Smooth muscle cell (in vitro differentiated cells): ENCODE measurements around the gene DSG2. TPM values are rescaled to one million over a fixed set of nuclear protein-coding genes. Genes with fewer than 3 reads are reported as not detected.

Experiments
- DNase-seq: peaks from one replicate; lab custom pipeline; 2025; ENCODE audit not compliant: unreplicated experiment; lab: John Stamatoyannopoulos, UW
- H2AFZ ChIP-seq: fragments of 200-600 bp; sonication (generic); 2 replicates; pipeline ENCODE4 v1.6.0; 2016; ENCODE audit warnings: antibody characterized with exemption, low read depth, mild to moderate bottlenecking
- H3F3A ChIP-seq: fragments of 200-600 bp; sonication (generic); 2 replicates; pipeline ENCODE4 v1.6.0; 2017; ENCODE audit warnings: antibody characterized with exemption, low read depth
- H3K27ac ChIP-seq: fragments of 200-600 bp; sonication (generic); 2 replicates; pipeline ENCODE4 v1.5.1; 2016; ENCODE audit warnings: low read depth, mild to moderate bottlenecking
- H3K27me3 ChIP-seq: fragments of 200-600 bp; sonication (generic); 2 replicates; pipeline ENCODE4 v1.6.1; 2016; ENCODE audit warnings: low read depth, mild to moderate bottlenecking
- H3K36me3 ChIP-seq: fragments of 200-600 bp; sonication (generic); 2 replicates; pipeline ENCODE4 v1.5.1; 2016; ENCODE audit warnings: low read depth
- H3K4me1 ChIP-seq: fragments of 200-600 bp; sonication (generic); 2 replicates; pipeline ENCODE4 v1.5.1; 2016; ENCODE audit warnings: low read depth
- H3K4me2 ChIP-seq: fragments of 200-600 bp; sonication (generic); 2 replicates; pipeline ENCODE4 v1.6.0; 2016; ENCODE audit warnings: mild to moderate bottlenecking
- H3K4me3 ChIP-seq: fragments of 200-600 bp; sonication (generic); 2 replicates; pipeline ENCODE4 v1.5.1; 2016; ENCODE audit warnings: mild to moderate bottlenecking
- H3K79me2 ChIP-seq: fragments of 200-600 bp; sonication (generic); 2 replicates; pipeline ENCODE4 v1.6.0; 2016; ENCODE audit warnings: low read depth, mild to moderate bottlenecking
- H3K9ac ChIP-seq: fragments of 200-600 bp; sonication (generic); 2 replicates; pipeline ENCODE4 v1.6.0; 2016; ENCODE audit warnings: low read depth
- H3K9me3 ChIP-seq: fragments of 200-600 bp; sonication (generic); replicated peaks from 2 replicates; pipeline ENCODE4 v1.5.1; 2016; ENCODE audit warnings: low read depth
- H4K20me1 ChIP-seq: fragments of 200-600 bp; sonication (generic); 2 replicates; pipeline ENCODE4 v1.6.0; 2016; ENCODE audit warnings: low read depth
- WGBS: methylation state at CpG from one replicate; pipeline ENCODE4 v1.1.7; 2016; ENCODE audit warnings: low lambda C conversion rate; 5-methylcytosine and 5-hydroxymethylcytosine counted together
- polyA plus RNA-seq: library from polyadenylated mRNA; unstranded; fragments of >200 nt; fragmentation: Nextera tagmentation; extraction: Ambion mirVana; gene quantifications from 2 replicates; pipeline ENCODE4 v1.2.1, GENCODE V29; 2016
- total RNA-seq: library from RNA; depleted of rRNA; stranded (reverse); fragments of >200 nt; gene quantifications from 2 replicates; pipeline ENCODE4 v1.2.3, GENCODE V29; 2014
- TF ChIP-seq, protein P1 (sequence below): fragments of 200-600 bp; sonication (generic); IDR thresholded peaks from 2 replicates; pipeline ENCODE4 v1.5.1; 2017; ENCODE audit warnings: borderline replicate concordance, mild to moderate bottlenecking, antibody characterized with exemption; ENCODE audit not compliant: insufficient read depth, poor library complexity, severe bottlenecking

The DSG2 gene
- total and polyA plus RNA-seq, 2 experiments from 2014 or later, result 53.9 to 138 TPM

- 100% methylated on average over 4 of the region's 4 CpGs for WGBS
- TF ChIP-seq, protein P1, sequence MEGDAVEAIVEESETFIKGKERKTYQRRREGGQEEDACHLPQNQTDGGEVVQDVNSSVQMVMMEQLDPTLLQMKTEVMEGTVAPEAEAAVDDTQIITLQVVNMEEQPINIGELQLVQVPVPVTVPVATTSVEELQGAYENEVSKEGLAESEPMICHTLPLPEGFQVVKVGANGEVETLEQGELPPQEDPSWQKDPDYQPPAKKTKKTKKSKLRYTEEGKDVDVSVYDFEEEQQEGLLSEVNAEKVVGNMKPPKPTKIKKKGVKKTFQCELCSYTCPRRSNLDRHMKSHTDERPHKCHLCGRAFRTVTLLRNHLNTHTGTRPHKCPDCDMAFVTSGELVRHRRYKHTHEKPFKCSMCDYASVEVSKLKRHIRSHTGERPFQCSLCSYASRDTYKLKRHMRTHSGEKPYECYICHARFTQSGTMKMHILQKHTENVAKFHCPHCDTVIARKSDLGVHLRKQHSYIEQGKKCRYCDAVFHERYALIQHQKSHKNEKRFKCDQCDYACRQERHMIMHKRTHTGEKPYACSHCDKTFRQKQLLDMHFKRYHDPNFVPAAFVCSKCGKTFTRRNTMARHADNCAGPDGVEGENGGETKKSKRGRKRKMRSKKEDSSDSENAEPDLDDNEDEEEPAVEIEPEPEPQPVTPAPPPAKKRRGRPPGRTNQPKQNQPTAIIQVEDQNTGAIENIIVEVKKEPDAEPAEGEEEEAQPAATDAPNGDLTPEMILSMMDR, result no peak
- Histone ChIP-seq H3K4me2 (no peak overlapping the region), H3K27me3 (no peaks in the 10 kb centered on the region), H2AFZ (no peak overlapping the region), H4K20me1 (peaks cover 39% of the 10 kb centered on the region), H3F3A (no peaks in the 10 kb centered on the region), H3K79me2 (peaks cover 92% of the 10 kb centered on the region), H3K4me1 (peaks cover 18% of the 10 kb centered on the region), H3K27ac (no peak overlapping the region), H3K4me3 (no peak overlapping the region), H3K9ac (no peak overlapping the region), H3K9me3 (no peaks in the 10 kb centered on the region), H3K36me3 (no peaks in the 10 kb centered on the region)
- no peak for DNase-seq
Observed at GRCh38 chr18:31503011-31503410, 5.0 kb downstream of the DSG2 start.

DNA sequence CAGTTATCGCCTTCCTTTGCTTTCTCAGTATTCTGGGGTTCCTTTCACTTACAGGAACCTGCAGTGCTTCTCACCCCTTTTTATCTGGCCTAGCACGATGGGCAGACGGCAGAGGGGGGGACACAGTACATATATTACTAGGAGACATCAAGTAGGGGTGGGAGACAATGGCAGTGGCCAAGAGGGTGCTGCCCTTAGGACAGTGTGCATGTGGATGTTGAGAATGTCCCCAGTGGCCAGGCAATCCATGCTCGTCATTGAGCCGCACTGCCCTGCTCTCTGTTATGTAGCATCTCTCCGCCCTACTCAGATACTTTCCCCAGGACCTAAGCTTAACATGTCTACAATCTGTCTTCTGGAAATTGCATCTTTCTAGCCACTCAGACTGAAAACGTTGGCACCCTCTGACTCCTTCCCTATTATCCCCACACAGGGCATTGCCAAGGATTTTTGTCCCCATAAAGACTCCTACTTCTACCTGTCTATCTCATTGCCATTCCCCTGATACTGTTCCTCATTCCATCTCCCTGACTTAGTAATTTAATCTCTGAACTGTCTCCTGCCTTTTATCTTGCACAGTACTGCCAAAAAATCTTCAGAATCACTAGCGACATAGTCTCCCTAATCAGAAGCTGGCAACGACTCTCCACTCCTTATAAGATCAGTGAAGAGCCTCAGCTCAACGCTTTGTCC, 6.6 kb downstream of the DSG2 start:
- Histone ChIP-seq H3K9ac (no peak overlapping the region), H3K79me2 (peaks cover 100% of the 10 kb centered on the region), H3K27ac (no peak overlapping the region), H2AFZ (no peak overlapping the region), H3K27me3 (no peaks in the 10 kb centered on the region), H3K9me3 (no peaks in the 10 kb centered on the region), H3K4me3 (no peak overlapping the region), H4K20me1 (peaks cover 47% of the 10 kb centered on the region), H3K36me3 (no peaks in the 10 kb centered on the region), H3K4me2 (no peak overlapping the region), H3K4me1 (peaks cover 10% of the 10 kb centered on the region), H3F3A (no peaks in the 10 kb centered on the region)
- DNase-seq, result no peak
- 87% methylated on average over 10 of the region's 10 CpGs for WGBS
- TF ChIP-seq, protein P1, result no peak

DNA sequence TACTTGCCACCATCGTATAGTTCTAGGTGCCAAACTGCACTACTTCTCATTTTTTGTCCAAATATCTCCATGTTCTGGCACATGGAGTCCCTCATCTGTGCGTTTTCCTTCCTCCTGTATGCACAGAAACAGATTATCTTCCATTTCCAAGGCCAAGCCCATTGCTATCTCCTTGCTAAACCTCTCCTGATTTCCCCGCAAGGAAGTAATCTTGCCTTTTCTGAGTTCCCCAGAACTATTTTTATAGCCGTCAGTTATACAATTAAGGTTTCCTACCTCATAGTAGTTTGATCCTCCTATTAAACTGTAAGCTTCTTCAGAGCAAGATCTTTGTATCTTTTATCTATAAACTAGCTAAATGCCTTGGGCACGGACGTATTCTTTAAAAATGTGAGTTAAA, 7.2 kb downstream of the DSG2 start:
- Histone ChIP-seq H3K9ac (no peak overlapping the region), H3K4me1 (peaks cover 5% of the 10 kb centered on the region), H3K27me3 (no peaks in the 10 kb centered on the region), H2AFZ (no peak overlapping the region), H3K4me2 (no peak overlapping the region), H3K27ac (no peak overlapping the region), H3F3A (no peaks in the 10 kb centered on the region), H4K20me1 (peaks cover 45% of the 10 kb centered on the region), H3K9me3 (no peaks in the 10 kb centered on the region), H3K4me3 (no peak overlapping the region), H3K79me2 (peaks cover 97% of the 10 kb centered on the region), H3K36me3 (no peaks in the 10 kb centered on the region)
- 86% methylated on average over 6 of the region's 6 CpGs for WGBS
- DNase-seq, result no peak
- TF ChIP-seq, protein P1, result no peak
